HEK293 (cell line): Measurements from ENCODE around the gene LSS.

Experiments used
- CTCF ChIA-PET: fragments of 350-600 bp; formaldehyde crosslinking; extraction: SDS; loops from one replicate; lab custom pipeline; 2021; ENCODE audit warnings: antibody characterized with exemption; lab: Yijun Ruan, JAX
- POLR2A ChIA-PET: fragments of 300-600 bp; formaldehyde crosslinking; extraction: SDS; loops from one replicate; lab custom pipeline; 2020; ENCODE audit warnings: antibody characterized with exemption, inconsistent platforms; lab: Yijun Ruan, JAX
- H3K27ac ChIP-seq: fragments of 200-500 bp; sonication (Bioruptor generic); 2 replicates; pipeline ENCODE4 v1.5.1; 2014; ENCODE audit warnings: low read depth, low read length, control low read depth, inconsistent platforms; ENCODE audit errors: extremely low read depth
- H3K36me3 ChIP-seq, 2 experiments: fragments of 200-500 bp in 1 of 2; sonication (Bioruptor generic) in 1 of 2; 1 replicate in 1 of 2; 2 replicates in 1 of 2; pipeline ENCODE4 v1.5.1; 2014 to 2017; ENCODE audit warnings: inconsistent platforms in 2 of 2, low read length in 2 of 2; ENCODE audit not compliant: control insufficient read depth in 2 of 2, insufficient read depth in 1 of 2
- H3K4me1 ChIP-seq: fragments of 200-500 bp; sonication (Bioruptor generic); 2 replicates; pipeline ENCODE4 v1.5.1; 2014; ENCODE audit warnings: mild to moderate bottlenecking, low read length, inconsistent platforms; ENCODE audit not compliant: control insufficient read depth, insufficient read depth
- H3K4me3 ChIP-seq: 2 replicates; pipeline ENCODE4 v1.5.1; 2011; ENCODE audit warnings: low read depth, mild to moderate bottlenecking, control low read depth, low read length, moderate library complexity
- H3K9me3 ChIP-seq: fragments of 200-500 bp; sonication (Bioruptor generic); 2 replicates; pipeline ENCODE4 v1.5.1; 2014; ENCODE audit warnings: low read depth, low read length, inconsistent platforms; ENCODE audit not compliant: control insufficient read depth, insufficient read depth
- BCL11A ChIP-seq: fragments of 450-650 bp; formaldehyde crosslinking; IDR thresholded peaks from 2 replicates; pipeline ENCODE4 v1.5.1; 2016; ENCODE audit warnings: low read depth, missing biosample characterization, missing genetic modification characterization
- BCL11B ChIP-seq: fragments of 450-650 bp; formaldehyde crosslinking; IDR thresholded peaks from 2 replicates; pipeline ENCODE4 v1.5.1; 2016; ENCODE audit warnings: low read depth, missing biosample characterization, missing genetic modification characterization
- EGR2 ChIP-seq: fragments of 450-650 bp; formaldehyde crosslinking; IDR thresholded peaks from 2 replicates; pipeline ENCODE4 v1.5.1; 2016; ENCODE audit warnings: low read depth, missing biosample characterization, missing genetic modification characterization
- GFI1B ChIP-seq: fragments of 450-650 bp; formaldehyde crosslinking; IDR thresholded peaks from 2 replicates; pipeline ENCODE4 v1.5.1; 2016; ENCODE audit warnings: missing biosample characterization, missing genetic modification characterization
- INSM2 ChIP-seq: fragments of 450-650 bp; formaldehyde crosslinking; IDR thresholded peaks from 2 replicates; pipeline ENCODE4 v1.5.1; 2016; ENCODE audit warnings: missing biosample characterization, missing genetic modification characterization
- PRDM1 ChIP-seq: fragments of 450-650 bp; formaldehyde crosslinking; IDR thresholded peaks from 2 replicates; pipeline ENCODE4; 2016; ENCODE audit warnings: missing biosample characterization, missing genetic modification characterization
- SCRT1 ChIP-seq: fragments of 450-650 bp; formaldehyde crosslinking; IDR thresholded peaks from 2 replicates; pipeline ENCODE4 v1.5.1; 2016; ENCODE audit warnings: missing biosample characterization, missing genetic modification characterization, borderline replicate concordance
- SCRT2 ChIP-seq: fragments of 450-650 bp; formaldehyde crosslinking; IDR thresholded peaks from 2 replicates; pipeline ENCODE4 v1.5.1; 2016; ENCODE audit warnings: missing biosample characterization, missing genetic modification characterization
- ZBTB21 ChIP-seq: fragments of 450-650 bp; formaldehyde crosslinking; IDR thresholded peaks from 2 replicates; pipeline ENCODE4 v1.5.1; 2017; ENCODE audit warnings: missing biosample characterization, missing genetic modification characterization
- ZBTB26 ChIP-seq: fragments of 450-650 bp; formaldehyde crosslinking; optimal IDR thresholded peaks from 2 replicates; pipeline ENCODE3; 2016; ENCODE audit warnings: missing biosample characterization, mild to moderate bottlenecking, missing genetic modification characterization
- ZBTB7A ChIP-seq: fragments of 450-650 bp; formaldehyde crosslinking; IDR thresholded peaks from 2 replicates; pipeline ENCODE4 v1.5.1; 2016; ENCODE audit warnings: low read depth, missing biosample characterization, missing genetic modification characterization
- ZFHX2 ChIP-seq: fragments of 450-650 bp; formaldehyde crosslinking; conservative IDR thresholded peaks from 2 replicates; pipeline ENCODE4 v1.5.1; 2016; ENCODE audit warnings: missing biosample characterization, missing genetic modification characterization
- ZFP3 ChIP-seq: fragments of 450-650 bp; formaldehyde crosslinking; IDR thresholded peaks from 2 replicates; pipeline ENCODE4 v1.5.1; 2016; ENCODE audit warnings: low read depth, missing biosample characterization, missing genetic modification characterization
- ZFP37 ChIP-seq: fragments of 450-650 bp; formaldehyde crosslinking; IDR thresholded peaks from 2 replicates; pipeline ENCODE4 v1.5.1; 2016; ENCODE audit warnings: missing biosample characterization, missing genetic modification characterization
- ZNF112 ChIP-seq: fragments of 450-650 bp; formaldehyde crosslinking; IDR thresholded peaks from 2 replicates; pipeline ENCODE4 v1.5.0; 2017; ENCODE audit warnings: missing biosample characterization, missing genetic modification characterization
- ZNF18 ChIP-seq: fragments of 450-650 bp; formaldehyde crosslinking; IDR thresholded peaks from 2 replicates; pipeline ENCODE4 v1.5.1; 2016; ENCODE audit warnings: missing biosample characterization, missing genetic modification characterization
- ZNF239 ChIP-seq: fragments of 450-650 bp; formaldehyde crosslinking; IDR thresholded peaks from 2 replicates; pipeline ENCODE4 v1.5.1; 2016; ENCODE audit warnings: missing biosample characterization, missing genetic modification characterization
- ZNF248 ChIP-seq: fragments of 450-650 bp; formaldehyde crosslinking; IDR thresholded peaks from 2 replicates; pipeline ENCODE4 v1.5.1; 2017; ENCODE audit warnings: missing biosample characterization, missing genetic modification characterization
- ZNF302 ChIP-seq: fragments of 450-650 bp; formaldehyde crosslinking; IDR thresholded peaks from 2 replicates; pipeline ENCODE4 v1.5.1; 2016; ENCODE audit warnings: missing biosample characterization, missing genetic modification characterization, low read depth
- ZNF473 ChIP-seq: fragments of 450-650 bp; formaldehyde crosslinking; IDR thresholded peaks from 2 replicates; pipeline ENCODE4 v1.5.1; 2017; ENCODE audit warnings: missing biosample characterization, missing genetic modification characterization
- ZNF510 ChIP-seq: fragments of 450-650 bp; formaldehyde crosslinking; IDR thresholded peaks from 2 replicates; pipeline ENCODE4 v1.5.1; 2018; ENCODE audit warnings: mild to moderate bottlenecking, missing genetic modification characterization, missing biosample characterization; ENCODE audit not compliant: insufficient replicate concordance
- ZNF571 ChIP-seq: fragments of 450-650 bp; formaldehyde crosslinking; IDR thresholded peaks from 2 replicates; pipeline ENCODE4 v1.5.0; 2017; ENCODE audit warnings: missing biosample characterization, missing genetic modification characterization
- ZNF623 ChIP-seq: fragments of 450-650 bp; formaldehyde crosslinking; IDR thresholded peaks from 2 replicates; pipeline ENCODE4 v1.5.1; 2016; ENCODE audit warnings: missing biosample characterization, missing genetic modification characterization

LSS gene

GRCh38 chr21:46205166-46205565, 23.4 kb downstream of the LSS start:
- no peak overlapping the region for H3K4me3 ChIP-seq
- POLR2A ChIA-PET = no interaction called here
- peak; percentile 65 for TF ChIP-seq ZFHX2 (tag by site-specific recombination)
- no peak for TF ChIP-seq ZNF239 (tag by site-specific recombination)
- no peak for TF ChIP-seq PRDM1 (tag by site-specific recombination)
- no peak for TF ChIP-seq ZNF248
- peak; percentile 62 for TF ChIP-seq EGR2 (tag by site-specific recombination)
- TF ChIP-seq, all 188 proteins: peak for 2
- H3K36me3 ChIP-seq = peaks cover 26 to 58% of the 10 kb centered on the region in 2 experiments
- H3K27ac ChIP-seq = no peak overlapping the region
- CTCF ChIA-PET = no interaction called here
- H3K4me1 ChIP-seq = no peaks in the 10 kb centered on the region
- H3K9me3 ChIP-seq = no peaks in the 10 kb centered on the region

- H3K27ac ChIP-seq = no peak overlapping the region
- H3K36me3 ChIP-seq = peaks cover 26 to 54% of the 10 kb centered on the region in 2 experiments
- ChIA-PET CTCF (interaction anchor here (0.9 to 1.1 kb wide), 2 partner anchors 50 to 1063 kb away, joined by 3 read pairs; no protein-coding TSS in a partner anchor), POLR2A (no interaction called here)
- H3K4me1 ChIP-seq = no peaks in the 10 kb centered on the region
- no peaks in the 10 kb centered on the region for H3K9me3 ChIP-seq
- H3K4me3 ChIP-seq = no peak overlapping the region
- TF ChIP-seq ZNF510 (tag by site-specific recombination) (no peak), BCL11A (tag by site-specific recombination) (no peak), INSM2 (tag by site-specific recombination) (no peak), GFI1B (no peak), ZBTB7A (tag by site-specific recombination) (no peak), ZNF473 (tag by site-specific recombination) (no peak), BCL11B (tag by site-specific recombination) (no peak), ZNF302 (no peak), ZFP3 (tag by site-specific recombination) (no peak)
- TF ChIP-seq, all 188 proteins: peak for 0
These were observed 25.4 kb downstream of the LSS start for GRCh38 chr21:46203203-46203600.

- H3K4me3 ChIP-seq = no peak overlapping the region
- peaks cover 31 to 49% of the 10 kb centered on the region in 2 experiments for H3K36me3 ChIP-seq
- POLR2A ChIA-PET = no interaction called here
- H3K4me1 ChIP-seq = no peaks in the 10 kb centered on the region
- CTCF ChIA-PET = interaction anchor here (0.6 to 1.1 kb wide), 4 partner anchors 49 to 1062 kb away, joined by 3 read pairs; no protein-coding TSS in a partner anchor
- no peak overlapping the region for H3K27ac ChIP-seq
- no peaks in the 10 kb centered on the region for H3K9me3 ChIP-seq
- no peak for TF ChIP-seq ZNF623 (tag by site-specific recombination)
- no peak for TF ChIP-seq ZFP37 (tag by site-specific recombination)
- no peak for TF ChIP-seq ZNF112 (tag by site-specific recombination)
- peak; percentile 79 for TF ChIP-seq SCRT2 (tag by site-specific recombination)
- no peak for TF ChIP-seq SCRT1 (tag by site-specific recombination)
- TF ChIP-seq ZBTB26 (tag by site-specific recombination) = no peak
- no peak for TF ChIP-seq ZNF18 (tag by site-specific recombination)
- no peak for TF ChIP-seq ZNF571 (tag by site-specific recombination)
- TF ChIP-seq ZBTB21 = no peak
These were observed 25.9 kb downstream of the LSS start for GRCh38 chr21:46202592-46203202.
